RWPE2 (cell line): Measurements from ENCODE around the gene VRK3.
"Not testable (repeated sequence)": the region's sequence is repeated elsewhere in the genome, so short reads cannot be mapped to it uniquely, and the experiment has no call there.

Source experiments
- ATAC-seq: fragments of 200-7000 bp; cut with Tn5 transposase; 3 replicates; pipeline ENCODE4 v1.9.1; 2021; ENCODE audit warnings: low read depth
- DNase-seq: peaks from one replicate; pipeline ENCODE4 v3.0.0-alpha.2; 2020; ENCODE audit warnings: low spot score
- H3K27ac ChIP-seq: fragments of 450-650 bp; 2 replicates; pipeline ENCODE4 v1.5.1; 2017; ENCODE audit warnings: mild to moderate bottlenecking; ENCODE audit not compliant: poor library complexity, severe bottlenecking
- H3K27me3 ChIP-seq: fragments of 250-450 bp; sonication (Bioruptor Pico); 2 replicates; pipeline ENCODE4 v1.5.1; 2021; ENCODE audit warnings: mild to moderate bottlenecking, moderate library complexity; ENCODE audit not compliant: insufficient read depth, poor library complexity, severe bottlenecking
- H3K36me3 ChIP-seq: fragments of 250-450 bp; sonication (Bioruptor Pico); 2 replicates; pipeline ENCODE4 v1.5.1; 2020; ENCODE audit warnings: low read depth, mild to moderate bottlenecking, moderate library complexity
- H3K4me1 ChIP-seq: fragments of 250-450 bp; sonication (Bioruptor Pico); 2 replicates; pipeline ENCODE4 v1.5.1; 2021; ENCODE audit warnings: mild to moderate bottlenecking, moderate library complexity; ENCODE audit not compliant: insufficient read depth, poor library complexity, severe bottlenecking
- H3K4me3 ChIP-seq: fragments of 250-450 bp; sonication (Bioruptor Pico); 2 replicates; pipeline ENCODE4 v1.5.1; 2021; ENCODE audit warnings: mild to moderate bottlenecking, moderate library complexity; ENCODE audit not compliant: severe bottlenecking
- H3K9me3 ChIP-seq: fragments of 250-450 bp; sonication (Bioruptor Pico); 2 replicates; pipeline ENCODE4 v1.5.1; 2021; ENCODE audit warnings: mild to moderate bottlenecking, moderate library complexity; ENCODE audit not compliant: severe bottlenecking
- TF ChIP-seq, protein P1 (sequence below): fragments of 450-650 bp; IDR thresholded peaks from one replicate; pipeline ENCODE4 v1.5.1; 2017; ENCODE audit warnings: mild to moderate bottlenecking, moderate library complexity; ENCODE audit not compliant: poor library complexity, severe bottlenecking

Gene VRK3

GRCh38 chr19:50025022-50025793, at the start of gene VRK3:
TSS of gene VRK3 (minus strand) at chr19:50025372. CDS start at chr19:50016162, 9,210 bp downstream.
- TF ChIP-seq, protein P1, sequence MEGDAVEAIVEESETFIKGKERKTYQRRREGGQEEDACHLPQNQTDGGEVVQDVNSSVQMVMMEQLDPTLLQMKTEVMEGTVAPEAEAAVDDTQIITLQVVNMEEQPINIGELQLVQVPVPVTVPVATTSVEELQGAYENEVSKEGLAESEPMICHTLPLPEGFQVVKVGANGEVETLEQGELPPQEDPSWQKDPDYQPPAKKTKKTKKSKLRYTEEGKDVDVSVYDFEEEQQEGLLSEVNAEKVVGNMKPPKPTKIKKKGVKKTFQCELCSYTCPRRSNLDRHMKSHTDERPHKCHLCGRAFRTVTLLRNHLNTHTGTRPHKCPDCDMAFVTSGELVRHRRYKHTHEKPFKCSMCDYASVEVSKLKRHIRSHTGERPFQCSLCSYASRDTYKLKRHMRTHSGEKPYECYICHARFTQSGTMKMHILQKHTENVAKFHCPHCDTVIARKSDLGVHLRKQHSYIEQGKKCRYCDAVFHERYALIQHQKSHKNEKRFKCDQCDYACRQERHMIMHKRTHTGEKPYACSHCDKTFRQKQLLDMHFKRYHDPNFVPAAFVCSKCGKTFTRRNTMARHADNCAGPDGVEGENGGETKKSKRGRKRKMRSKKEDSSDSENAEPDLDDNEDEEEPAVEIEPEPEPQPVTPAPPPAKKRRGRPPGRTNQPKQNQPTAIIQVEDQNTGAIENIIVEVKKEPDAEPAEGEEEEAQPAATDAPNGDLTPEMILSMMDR, result no peak
- DNase-seq (peak; percentile 99), ATAC-seq (peak; percentile 86)
- H3K27ac ChIP-seq, result peak within 1 kb of the TSS; percentile 24
- no peaks in the 10 kb centered on the region for H3K9me3 ChIP-seq
- H3K27me3 ChIP-seq, result no peaks in the 10 kb centered on the region
- peaks cover 15% of the 10 kb centered on the region for H3K36me3 ChIP-seq
- peak within 1 kb of the TSS; percentile 79 for H3K4me3 ChIP-seq
- H3K4me1 ChIP-seq, result no peaks in the 10 kb centered on the region

GRCh38 chr19:50068382-50068781, 43.2 kb upstream of the VRK3 start:
- not testable (repeated sequence) for ATAC-seq, H3K36me3 ChIP-seq, DNase-seq

DNA sequence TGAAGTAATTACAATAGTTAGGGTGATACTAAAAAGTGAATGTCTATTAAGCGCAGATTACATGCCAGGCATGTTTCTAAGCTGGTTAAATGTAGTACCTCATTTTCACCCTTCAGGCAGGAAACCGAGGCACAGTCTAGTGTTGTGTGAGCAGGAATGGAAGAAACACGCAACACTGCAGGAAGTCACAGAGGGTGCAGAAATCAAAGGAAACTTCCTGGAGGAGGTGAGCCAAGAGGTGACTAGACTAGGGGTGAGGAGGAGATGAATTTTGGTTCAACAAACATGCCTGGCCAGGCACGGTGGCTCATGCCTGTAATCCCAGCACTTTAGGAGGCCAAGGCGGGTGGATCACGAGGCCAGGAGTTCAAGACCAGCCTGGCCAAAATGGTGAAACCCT, 42.4 kb upstream of the VRK3 start:
- no peak for DNase-seq
- no peaks in the 10 kb centered on the region for H3K27me3 ChIP-seq

More at GRCh38 chr19:50068382-50068781, 43.2 kb upstream of the VRK3 start:
- H3K4me1 ChIP-seq, H3K4me3 ChIP-seq, H3K9me3 ChIP-seq, H3K27ac ChIP-seq, H3K27me3 ChIP-seq: not testable (repeated sequence)

DNA sequence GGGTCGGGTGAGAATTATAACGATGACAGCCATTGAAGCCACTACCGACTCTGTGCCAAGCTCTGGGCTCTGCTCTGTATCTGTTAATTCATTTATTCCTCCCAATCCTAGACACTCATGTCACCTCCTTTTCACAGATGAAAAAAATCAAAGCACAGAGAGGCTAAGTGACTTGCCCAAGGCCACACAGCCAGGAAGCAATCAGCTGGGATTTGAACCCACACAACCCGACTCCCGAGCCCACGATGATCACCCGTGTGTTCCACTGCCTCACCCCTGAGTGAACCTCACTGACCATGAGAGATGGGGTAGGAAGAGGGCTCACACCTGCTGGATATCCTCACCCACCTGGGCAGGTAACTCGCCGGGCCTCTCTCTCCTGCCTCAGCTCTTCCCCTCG, 40.8 kb upstream of the VRK3 start:
- ATAC-seq (no peak), DNase-seq (no peak)
- TF ChIP-seq, protein P1, result no peak
- H3K27ac ChIP-seq, result no peak overlapping the region
- no peaks in the 10 kb centered on the region for H3K9me3 ChIP-seq
- no peaks in the 10 kb centered on the region for H3K4me1 ChIP-seq
- no peaks in the 10 kb centered on the region for H3K36me3 ChIP-seq
- no peak overlapping the region for H3K4me3 ChIP-seq
- H3K27me3 ChIP-seq, result no peaks in the 10 kb centered on the region

More for the DNA sequence above, 42.4 kb upstream of the VRK3 start:
- Histone ChIP-seq H3K27ac (no peak overlapping the region), H3K4me1 (no peaks in the 10 kb centered on the region), H3K9me3 (no peaks in the 10 kb centered on the region), H3K4me3 (no peak overlapping the region), H3K36me3 (no peaks in the 10 kb centered on the region)
- ATAC-seq, result no peak
- TF ChIP-seq, protein P1, result no peak

DNA sequence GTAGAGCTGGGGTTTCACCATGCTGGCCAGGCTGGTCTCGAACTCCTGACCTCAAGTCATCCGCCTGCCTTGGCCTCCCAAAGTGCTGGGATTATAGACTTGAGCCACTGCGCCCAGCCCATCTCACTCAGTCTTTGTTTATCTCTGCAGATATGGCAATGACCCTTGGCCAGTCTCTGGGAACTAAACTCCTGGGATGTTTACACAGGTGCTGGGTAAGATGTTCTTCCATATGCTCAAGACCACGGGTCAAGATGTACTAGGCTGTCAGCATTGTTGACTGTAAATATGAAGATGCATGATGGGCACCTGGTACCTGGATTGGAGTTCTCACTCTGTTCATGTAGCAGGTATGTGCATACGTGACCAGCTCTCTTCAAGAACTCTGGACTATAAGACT, 36.5 kb upstream of the VRK3 start:
- Histone ChIP-seq H3K27ac (no peak overlapping the region), H3K4me3 (no peak overlapping the region), H3K4me1 (no peaks in the 10 kb centered on the region), H3K36me3 (no peaks in the 10 kb centered on the region), H3K27me3 (no peaks in the 10 kb centered on the region), H3K9me3 (peaks cover 14% of the 10 kb centered on the region)
- no peak for DNase-seq
- no peak for ATAC-seq
- TF ChIP-seq, protein P1, result no peak
